HUES64 (cell line): Measurements from ENCODE around the gene ARHGAP42. TPM values are rescaled to one million over a fixed set of nuclear protein-coding genes. Genes with fewer than 3 reads are reported as not detected.
A peak's percentile ranks its signal among the peaks of the same experiment; 100 is the strongest.

Experiments
- H3K27ac ChIP-seq: 2 replicates; pipeline ENCODE4 v1.7.0; 2013; ENCODE audit warnings: low read depth, low read length, inconsistent platforms
- H3K27me3 ChIP-seq: 2 replicates; pipeline ENCODE4 v1.6.1; 2013; ENCODE audit warnings: mild to moderate bottlenecking, low read length; ENCODE audit not compliant: insufficient read depth
- H3K36me3 ChIP-seq: 2 replicates; pipeline ENCODE4 v1.6.1; 2013; ENCODE audit warnings: mild to moderate bottlenecking, low read length; ENCODE audit not compliant: insufficient read depth
- H3K4me1 ChIP-seq: 2 replicates; pipeline ENCODE4 v1.6.1; 2013; ENCODE audit warnings: mild to moderate bottlenecking, low read length, moderate library complexity; ENCODE audit not compliant: insufficient read depth
- H3K4me3 ChIP-seq: 2 replicates; pipeline ENCODE4 v1.5.1; 2013; ENCODE audit warnings: mild to moderate bottlenecking, low read length, moderate library complexity
- H3K9ac ChIP-seq: 2 replicates; pipeline ENCODE4 v1.6.1; 2013; ENCODE audit warnings: mild to moderate bottlenecking, low read depth, low read length
- H3K9me3 ChIP-seq: 2 replicates; pipeline ENCODE4 v1.6.1; 2013; ENCODE audit warnings: low read depth, low read length; ENCODE audit not compliant: insufficient read depth
- WGBS: fragments of 150-250, 120-280 bp; methylation state at CpG from one replicate; pipeline ENCODE4 v1.1.7; 2013; ENCODE audit warnings: missing lambda C conversion rate; 5-methylcytosine and 5-hydroxymethylcytosine counted together
- polyA plus RNA-seq, 2 experiments: library from polyadenylated mRNA; stranded (reverse); fragments of 50-300 nt; gene quantifications; one replicate each; pipeline ENCODE4 v1.2.3, GENCODE V29; 2013

ARHGAP42 gene, protein sequence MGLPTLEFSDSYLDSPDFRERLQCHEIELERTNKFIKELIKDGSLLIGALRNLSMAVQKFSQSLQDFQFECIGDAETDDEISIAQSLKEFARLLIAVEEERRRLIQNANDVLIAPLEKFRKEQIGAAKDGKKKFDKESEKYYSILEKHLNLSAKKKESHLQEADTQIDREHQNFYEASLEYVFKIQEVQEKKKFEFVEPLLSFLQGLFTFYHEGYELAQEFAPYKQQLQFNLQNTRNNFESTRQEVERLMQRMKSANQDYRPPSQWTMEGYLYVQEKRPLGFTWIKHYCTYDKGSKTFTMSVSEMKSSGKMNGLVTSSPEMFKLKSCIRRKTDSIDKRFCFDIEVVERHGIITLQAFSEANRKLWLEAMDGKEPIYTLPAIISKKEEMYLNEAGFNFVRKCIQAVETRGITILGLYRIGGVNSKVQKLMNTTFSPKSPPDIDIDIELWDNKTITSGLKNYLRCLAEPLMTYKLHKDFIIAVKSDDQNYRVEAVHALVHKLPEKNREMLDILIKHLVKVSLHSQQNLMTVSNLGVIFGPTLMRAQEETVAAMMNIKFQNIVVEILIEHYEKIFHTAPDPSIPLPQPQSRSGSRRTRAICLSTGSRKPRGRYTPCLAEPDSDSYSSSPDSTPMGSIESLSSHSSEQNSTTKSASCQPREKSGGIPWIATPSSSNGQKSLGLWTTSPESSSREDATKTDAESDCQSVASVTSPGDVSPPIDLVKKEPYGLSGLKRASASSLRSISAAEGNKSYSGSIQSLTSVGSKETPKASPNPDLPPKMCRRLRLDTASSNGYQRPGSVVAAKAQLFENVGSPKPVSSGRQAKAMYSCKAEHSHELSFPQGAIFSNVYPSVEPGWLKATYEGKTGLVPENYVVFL
- 18.6 TPM for polyA plus RNA-seq (2013, experiment 1 of 2)
- polyA plus RNA-seq (2013, experiment 2 of 2) = 20.7 TPM

DNA sequence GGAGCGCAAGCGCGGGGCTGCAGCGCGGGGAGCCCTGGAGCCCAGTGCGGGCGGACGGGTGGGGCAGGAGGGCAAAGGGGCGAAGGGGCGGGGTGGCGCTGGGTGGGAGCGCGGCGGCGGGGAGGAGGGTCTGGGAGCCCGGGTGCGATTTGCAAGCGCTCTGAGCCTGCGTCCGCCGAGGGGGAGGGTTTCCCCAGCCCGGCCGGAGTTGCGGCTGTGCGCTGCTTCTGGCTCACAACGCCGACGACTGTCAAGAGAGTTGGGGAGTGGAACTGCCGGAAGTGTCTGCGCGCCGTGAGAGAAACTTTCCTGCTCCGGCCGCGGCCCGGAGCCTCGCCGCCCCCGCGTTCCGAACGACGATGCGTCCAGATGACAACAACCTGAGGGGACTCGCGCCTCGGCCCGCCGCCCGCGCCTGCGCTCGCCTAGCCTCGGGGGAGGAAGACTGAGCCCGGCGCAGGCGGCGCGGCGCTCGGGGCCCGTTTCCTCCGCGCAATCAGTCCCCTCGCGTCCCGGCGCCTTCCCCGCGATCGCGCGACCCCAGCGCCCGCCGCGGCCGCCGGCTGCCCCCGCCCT lies at the start of gene ARHGAP42:
TSS of gene ARHGAP42 (plus strand) at position 235 of the 576 bp plus-strand sequence. CDS start 391 bp downstream, outside the sequence.
- peak within 1 kb of the TSS; percentile 86; the same call in 1 of the 2 replicates for H3K27ac ChIP-seq
- WGBS = under 1% methylated on average over 80 of the region's 80 CpGs
- H3K9me3 ChIP-seq = no peaks in the 10 kb centered on the region
- no peaks in the 10 kb centered on the region for H3K27me3 ChIP-seq
- peaks cover 23% of the 10 kb centered on the region for H3K4me1 ChIP-seq
- H3K36me3 ChIP-seq = no peaks in the 10 kb centered on the region
- peak within 1 kb of the TSS; percentile 87 for H3K9ac ChIP-seq
- peak within 1 kb of the TSS; percentile 89 for H3K4me3 ChIP-seq

- WGBS = 93% methylated on average over 10 of the region's 10 CpGs
- Histone ChIP-seq H3K36me3 (no peaks in the 10 kb centered on the region), H3K4me3 (no peak overlapping the region), H3K4me1 (peaks cover 14% of the 10 kb centered on the region), H3K27ac (no peak overlapping the region), H3K27me3 (no peaks in the 10 kb centered on the region), H3K9me3 (no peaks in the 10 kb centered on the region), H3K9ac (no peak overlapping the region)
Observed at GRCh38 chr11:100637706-100638105, 49.4 kb upstream of the ARHGAP42 start.

DNA sequence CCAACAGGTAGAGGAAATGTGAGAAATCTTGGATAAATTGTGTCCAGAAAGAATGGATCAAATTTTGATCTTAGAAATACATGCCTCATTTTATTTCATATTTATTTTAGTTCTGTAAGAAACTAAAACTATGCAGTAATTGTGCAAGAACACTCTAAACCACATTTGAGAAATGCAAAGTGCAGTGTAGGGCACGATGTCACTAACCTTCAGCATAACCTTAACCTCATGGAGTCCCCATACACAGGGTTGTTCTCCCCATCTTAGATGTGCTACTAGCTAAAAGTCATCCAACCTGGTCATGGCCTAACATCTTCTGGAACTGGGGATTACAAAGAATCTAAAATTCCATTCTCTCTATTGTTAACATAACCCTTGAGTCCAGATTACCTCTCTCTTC lies 48.4 kb upstream of the ARHGAP42 start:
- H3K9ac ChIP-seq = no peak overlapping the region
- 98% methylated on average over 1 of the region's 1 CpG for WGBS
- H3K27ac ChIP-seq = no peak overlapping the region
- no peaks in the 10 kb centered on the region for H3K9me3 ChIP-seq
- no peak overlapping the region for H3K4me3 ChIP-seq
- H3K36me3 ChIP-seq = no peaks in the 10 kb centered on the region
- peaks cover 14% of the 10 kb centered on the region for H3K4me1 ChIP-seq
- no peaks in the 10 kb centered on the region for H3K27me3 ChIP-seq

DNA sequence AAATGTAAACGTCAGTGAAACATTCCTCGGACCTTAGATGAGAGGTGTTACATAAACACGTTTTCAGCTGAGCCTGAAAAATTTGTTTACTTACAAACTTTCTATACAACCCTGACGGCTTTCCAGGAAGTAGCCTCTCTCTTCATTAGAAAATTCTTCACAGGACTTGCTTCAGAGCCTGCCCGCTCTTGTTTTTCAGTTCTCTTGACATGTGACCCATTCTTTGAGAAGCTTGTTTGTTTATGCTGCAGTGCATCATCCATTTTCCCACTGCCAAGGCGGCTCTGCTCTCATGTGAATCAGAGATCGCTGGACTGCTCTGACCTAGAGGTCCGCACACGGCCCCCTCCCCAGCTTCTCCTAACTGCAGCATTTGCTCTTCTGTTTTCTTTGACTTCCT lies 47.9 kb upstream of the ARHGAP42 start:
- Histone ChIP-seq H3K9ac (no peak overlapping the region), H3K9me3 (no peaks in the 10 kb centered on the region), H3K4me1 (peaks cover 14% of the 10 kb centered on the region), H3K27ac (no peak overlapping the region), H3K36me3 (no peaks in the 10 kb centered on the region), H3K4me3 (no peak overlapping the region), H3K27me3 (no peaks in the 10 kb centered on the region)
- WGBS = 62% methylated on average over 9 of the region's 9 CpGs

GRCh38 chr11:100640071-100640470 lies 47.0 kb upstream of the ARHGAP42 start:
- no peaks in the 10 kb centered on the region for H3K9me3 ChIP-seq
- peaks cover 14% of the 10 kb centered on the region for H3K4me1 ChIP-seq
- no peaks in the 10 kb centered on the region for H3K36me3 ChIP-seq
- H3K9ac ChIP-seq = no peak overlapping the region
- 100% methylated on average over 2 of the region's 2 CpGs for WGBS
- H3K4me3 ChIP-seq = no peak overlapping the region
- H3K27ac ChIP-seq = no peak overlapping the region
- H3K27me3 ChIP-seq = no peaks in the 10 kb centered on the region

DNA sequence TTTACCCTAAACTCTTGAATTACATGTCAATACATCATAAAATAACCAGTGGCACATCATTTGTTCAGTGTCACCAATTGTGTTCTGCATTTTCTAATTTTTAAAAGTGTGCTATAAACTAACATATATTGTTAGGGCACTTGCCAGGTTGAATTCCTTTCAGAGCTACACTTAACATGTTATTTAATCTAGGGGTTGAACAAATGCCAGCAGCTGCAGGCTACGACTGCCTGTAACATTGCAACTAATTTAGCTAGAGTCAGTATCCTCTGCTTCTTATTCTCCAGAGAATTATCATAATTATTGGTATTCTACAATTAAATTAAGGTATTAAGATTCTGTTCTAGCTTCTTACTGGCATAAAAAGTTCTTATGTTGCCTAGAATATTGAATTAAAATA lies 46.4 kb upstream of the ARHGAP42 start:
- Histone ChIP-seq H3K4me1 (peaks cover 14% of the 10 kb centered on the region), H3K4me3 (no peak overlapping the region), H3K27ac (no peak overlapping the region), H3K36me3 (no peaks in the 10 kb centered on the region), H3K9me3 (no peaks in the 10 kb centered on the region), H3K27me3 (no peaks in the 10 kb centered on the region), H3K9ac (no peak overlapping the region)
- 70% methylated on average over 1 of the region's 1 CpG for WGBS

- Histone ChIP-seq H3K27ac (no peak overlapping the region), H3K9ac (no peak overlapping the region), H3K4me1 (peaks cover 14% of the 10 kb centered on the region), H3K9me3 (no peaks in the 10 kb centered on the region), H3K27me3 (no peaks in the 10 kb centered on the region), H3K36me3 (no peaks in the 10 kb centered on the region), H3K4me3 (no peak overlapping the region)
- 100% methylated on average over 4 of the region's 5 CpGs for WGBS
Observed at GRCh38 chr11:100641456-100641855, 45.6 kb upstream of the ARHGAP42 start.

DNA sequence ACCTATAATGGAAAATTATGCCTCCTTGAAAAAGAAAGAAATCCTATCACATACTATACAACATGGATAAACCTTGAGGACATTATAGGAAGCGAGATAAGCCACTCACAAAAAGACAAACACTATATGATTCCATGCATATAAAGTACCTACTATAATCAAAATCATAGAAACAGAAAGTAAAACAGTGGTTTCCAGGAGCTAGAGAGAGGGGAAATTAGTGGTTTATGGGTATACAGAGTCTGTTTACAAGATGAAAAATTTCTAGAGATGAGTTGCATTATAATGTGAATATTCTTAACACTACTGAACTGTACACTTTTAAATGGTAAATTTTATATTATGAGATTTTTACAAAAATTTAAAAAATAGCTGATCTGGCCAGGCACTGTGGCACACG lies 40.5 kb upstream of the ARHGAP42 start:
- H3K9ac ChIP-seq = no peak overlapping the region
- no peaks in the 10 kb centered on the region for H3K27me3 ChIP-seq
- no peak overlapping the region for H3K4me3 ChIP-seq
- 50% methylated on average over 2 of the region's 2 CpGs for WGBS
- no peaks in the 10 kb centered on the region; the same call in 1 of the 2 replicates for H3K9me3 ChIP-seq
- peaks cover 3% of the 10 kb centered on the region; the same call in 1 of the 2 replicates for H3K4me1 ChIP-seq
- H3K27ac ChIP-seq = no peak overlapping the region
- H3K36me3 ChIP-seq = no peaks in the 10 kb centered on the region

DNA sequence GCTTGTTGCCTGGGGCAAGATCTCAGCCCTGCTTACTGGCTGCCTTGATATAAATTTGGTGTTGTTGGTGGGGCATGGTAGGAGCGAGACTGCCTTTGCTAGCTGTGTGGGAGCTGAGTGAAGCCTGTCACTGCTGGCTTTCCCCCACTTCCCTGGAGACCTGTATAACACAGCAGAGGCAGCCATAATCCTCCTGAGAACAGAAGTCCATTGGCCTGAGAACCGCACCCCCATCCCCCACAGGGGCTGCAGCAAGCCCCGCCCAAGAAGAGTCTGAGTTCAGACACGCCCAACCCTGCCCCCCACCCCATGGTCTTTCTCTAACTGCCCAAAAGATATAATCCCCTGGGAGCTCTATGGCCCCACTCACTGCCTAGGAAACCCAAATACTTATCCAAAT lies 39.2 kb upstream of the ARHGAP42 start:
- H3K4me3 ChIP-seq = no peak overlapping the region
- no peaks in the 10 kb centered on the region; the same call in 1 of the 2 replicates for H3K9me3 ChIP-seq
- WGBS = 75% methylated on average over 4 of the region's 4 CpGs
- no peaks in the 10 kb centered on the region for H3K27me3 ChIP-seq
- H3K9ac ChIP-seq = no peak overlapping the region
- H3K27ac ChIP-seq = no peak overlapping the region
- H3K36me3 ChIP-seq = no peaks in the 10 kb centered on the region
- peaks cover 3% of the 10 kb centered on the region; the same call in 1 of the 2 replicates for H3K4me1 ChIP-seq

DNA sequence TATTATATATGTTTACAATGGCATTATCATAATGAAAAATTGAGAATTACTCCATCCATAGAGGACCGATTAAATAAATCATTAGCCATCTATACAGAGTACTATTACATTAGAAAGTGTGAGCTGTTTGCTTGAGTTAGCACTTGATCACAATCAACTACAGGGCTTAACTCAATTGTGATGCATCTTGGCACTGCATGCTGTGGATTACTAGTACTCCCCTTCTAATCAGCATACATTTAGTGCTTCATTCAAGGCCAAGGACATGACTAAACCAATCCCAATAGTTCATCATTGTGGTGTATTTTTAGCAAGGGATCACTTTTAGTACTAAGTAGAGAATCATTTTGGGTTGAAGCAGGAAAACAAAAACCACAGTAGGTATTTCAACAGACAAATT lies 23.5 kb upstream of the ARHGAP42 start:
- Histone ChIP-seq H3K9me3 (no peaks in the 10 kb centered on the region), H3K4me1 (peaks cover 17% of the 10 kb centered on the region; the same call in 1 of the 2 replicates), H3K9ac (no peak overlapping the region), H3K4me3 (no peak overlapping the region), H3K27me3 (no peaks in the 10 kb centered on the region), H3K27ac (peak overlapping the region; percentile 20; the same call in 1 of the 2 replicates), H3K36me3 (no peaks in the 10 kb centered on the region)
- WGBS = no CpG with 5 or more reads among the region's 1 CpG
